GM23248 (cell line): ENCODE data around the gene SPEM1. TPM values are rescaled to one million over a fixed set of nuclear protein-coding genes. Genes with fewer than 3 reads are reported as not detected.

Experiments
- DNase-seq: peaks from one replicate; pipeline ENCODE4 v3.0.0-alpha.2; 2015
- H2AFZ ChIP-seq: fragments of 200-600 bp; sonication (generic); 2 replicates; pipeline ENCODE4 v1.6.1; 2016; ENCODE audit warnings: antibody characterized with exemption
- H3F3A ChIP-seq: fragments of 200-600 bp; sonication (generic); 2 replicates; pipeline ENCODE4 v1.6.1; 2016; ENCODE audit warnings: mild to moderate bottlenecking, antibody characterized with exemption, mixed run types; ENCODE audit not compliant: insufficient read depth
- H3K27ac ChIP-seq: fragments of 200-600 bp; sonication (generic); 2 replicates; pipeline ENCODE4 v1.5.1; 2016; ENCODE audit warnings: mild to moderate bottlenecking
- H3K27me3 ChIP-seq: fragments of 200-600 bp; sonication (generic); replicated peaks from 2 replicates; pipeline ENCODE4 v1.6.1; 2016; ENCODE audit warnings: mild to moderate bottlenecking; ENCODE audit not compliant: insufficient read depth
- H3K36me3 ChIP-seq: fragments of 200-600 bp; sonication (generic); 2 replicates; pipeline ENCODE4 v1.6.1; 2016; ENCODE audit warnings: low read depth, mild to moderate bottlenecking
- H3K4me1 ChIP-seq: fragments of 200-600 bp; sonication (generic); 2 replicates; pipeline ENCODE4 v1.6.1; 2016; ENCODE audit warnings: mild to moderate bottlenecking; ENCODE audit not compliant: insufficient read depth
- H3K4me2 ChIP-seq: fragments of 200-600 bp; sonication (generic); one replicate; pipeline ENCODE4 v1.6.1; 2016; ENCODE audit warnings: mild to moderate bottlenecking; ENCODE audit not compliant: unreplicated experiment
- H3K4me3 ChIP-seq: fragments of 200-600 bp; sonication (generic); 2 replicates; pipeline ENCODE4 v1.5.1; 2016; ENCODE audit warnings: mild to moderate bottlenecking
- H3K79me2 ChIP-seq: fragments of 200-600 bp; sonication (generic); 2 replicates; pipeline ENCODE4 v1.6.1; 2016; ENCODE audit warnings: mild to moderate bottlenecking; ENCODE audit not compliant: insufficient read depth
- H3K9ac ChIP-seq: fragments of 200-600 bp; sonication (generic); 2 replicates; pipeline ENCODE4 v1.6.1; 2016; ENCODE audit warnings: mild to moderate bottlenecking
- H3K9me2 ChIP-seq: fragments of 200-600 bp; sonication (generic); 2 replicates; pipeline ENCODE4 v1.6.1; 2016; ENCODE audit warnings: mixed run types, mild to moderate bottlenecking, moderate library complexity; ENCODE audit not compliant: insufficient read depth
- H3K9me3 ChIP-seq: fragments of 200-600 bp; sonication (generic); one replicate; pipeline ENCODE4 v1.6.1; 2017; ENCODE audit warnings: low read depth
- H4K20me1 ChIP-seq: fragments of 200-600 bp; sonication (generic); 2 replicates; pipeline ENCODE4 v1.6.0; 2016; ENCODE audit not compliant: insufficient read depth
- EZH2 ChIP-seq: fragments of 200-600 bp; sonication (generic); IDR thresholded peaks from 2 replicates; pipeline ENCODE4 v1.6.1; 2018; ENCODE audit warnings: antibody characterized with exemption, mild to moderate bottlenecking; ENCODE audit not compliant: insufficient read depth, poor library complexity, severe bottlenecking
- EZH2phosphoT487 ChIP-seq: fragments of 200-600 bp; sonication (generic); IDR thresholded peaks from 2 replicates; pipeline ENCODE4 v1.6.1; 2018; ENCODE audit warnings: antibody characterized with exemption, moderate library complexity, mild to moderate bottlenecking, low read depth; ENCODE audit not compliant: insufficient read depth
- WGBS, 2 experiments: methylation state at CpG; one replicate each; pipeline ENCODE4 v1.1.6; 2015 to 2017; ENCODE audit warnings: low lambda C conversion rate in 2 of 2, low coverage in 1 of 2; ENCODE audit errors: missing lambda C conversion rate in 2 of 2; 5-methylcytosine and 5-hydroxymethylcytosine counted together
- in situ Hi-C: fragments of 300-500 bp; cut with MboI; formaldehyde crosslinking; loops from 2 replicates; pipeline ENCODE4 v1.15.0; 2020
- polyA plus RNA-seq: library from polyadenylated mRNA; unstranded; fragments of >200 nt; fragmentation: Nextera tagmentation; extraction: Ambion mirVana; gene quantifications from 2 replicates; pipeline ENCODE4 v1.2.1, GENCODE V29; 2016
- total RNA-seq: library from RNA; depleted of rRNA; stranded (reverse); fragments of >200 nt; shearing (Covaris generic); gene quantifications from 2 replicates; pipeline ENCODE4 v1.2.3, GENCODE V29; 2014

The SPEM1 gene
- total and polyA plus RNA-seq, 2 experiments from 2014 or later, result not detected

- no peaks in the 10 kb centered on the region for H3K9me3 ChIP-seq
- peak; percentile 7 for DNase-seq
- H3K4me2 ChIP-seq, result peak overlapping the region; percentile 80
- no peaks in the 10 kb centered on the region for H3K9me2 ChIP-seq
- WGBS, 2 experiments, result 72 to 80% methylated on average over 8 to 12 of the region's 12 CpGs
- no peaks in the 10 kb centered on the region for H4K20me1 ChIP-seq
- no peaks in the 10 kb centered on the region for H3F3A ChIP-seq
- H3K27ac ChIP-seq, result no peak overlapping the region
- H3K79me2 ChIP-seq, result peaks cover 14% of the 10 kb centered on the region
- TF ChIP-seq EZH2phosphoT487 (no peak), EZH2 (no peak)
- H3K36me3 ChIP-seq, result no peaks in the 10 kb centered on the region
- H3K27me3 ChIP-seq, result no peaks in the 10 kb centered on the region
- in situ Hi-C loops, result no loop called here
- H3K4me3 ChIP-seq, result peak overlapping the region; percentile 79
- no peak overlapping the region for H2AFZ ChIP-seq
- H3K4me1 ChIP-seq, result peaks cover 6% of the 10 kb centered on the region
- peak overlapping the region; percentile 84 for H3K9ac ChIP-seq
Measured at GRCh38 chr17:7406235-7406825, 13.8 kb upstream of the SPEM1 start.

GRCh38 chr17:7407082-7407481, 13.0 kb upstream of the SPEM1 start:
- Histone ChIP-seq H2AFZ (no peak overlapping the region), H3K27me3 (no peaks in the 10 kb centered on the region), H3K27ac (no peak overlapping the region), H3K9me2 (no peaks in the 10 kb centered on the region), H3K36me3 (no peaks in the 10 kb centered on the region), H3F3A (0 out of 2 replicates have a peak, but pooled peaks cover 1% of the 10 kb centered on the region), H3K4me2 (no peak overlapping the region), H3K4me1 (peaks cover 6% of the 10 kb centered on the region), H3K4me3 (no peak overlapping the region), H4K20me1 (no peaks in the 10 kb centered on the region), H3K79me2 (peaks cover 9% of the 10 kb centered on the region), H3K9me3 (no peaks in the 10 kb centered on the region), H3K9ac (no peak overlapping the region)
- no peak for DNase-seq
- no peak for TF ChIP-seq EZH2phosphoT487
- no peak for TF ChIP-seq EZH2
- in situ Hi-C loops, result no loop called here
- WGBS, 2 experiments, result 83 to 84% methylated on average over 13 of the region's 13 CpGs

- no peak for TF ChIP-seq EZH2
- TF ChIP-seq EZH2phosphoT487, result no peak
- Histone ChIP-seq H3K36me3 (no peaks in the 10 kb centered on the region), H3K9ac (no peak within 1 kb of the TSS), H3K9me3 (no peaks in the 10 kb centered on the region), H3K9me2 (no peaks in the 10 kb centered on the region), H3F3A (peaks cover 7% of the 10 kb centered on the region), H3K27ac (no peak within 1 kb of the TSS), H3K4me1 (peaks cover 10% of the 10 kb centered on the region), H3K27me3 (no peaks in the 10 kb centered on the region), H4K20me1 (no peaks in the 10 kb centered on the region), H3K79me2 (peaks cover 5% of the 10 kb centered on the region; the same call in 1 of the 2 replicates), H2AFZ (no peak within 1 kb of the TSS), H3K4me3 (no peak within 1 kb of the TSS), H3K4me2 (no peak within 1 kb of the TSS)
- in situ Hi-C loops, result no loop called here
- WGBS, 2 experiments, result 71 to 85% methylated on average over 3 to 12 of the region's 12 CpGs
- DNase-seq, result no peak
Measured at GRCh38 chr17:7407485-7408251, 12.5 kb upstream of the SPEM1 start, which contains the start of gene NLGN2. NLGN2 (plus strand) TSS chr17:7407845; CDS start chr17:7408256, 411 bp downstream.

- no peak for DNase-seq
- H3K9me2 ChIP-seq, result no peaks in the 10 kb centered on the region
- H3K36me3 ChIP-seq, result no peaks in the 10 kb centered on the region
- in situ Hi-C loops, result no loop called here
- peaks cover 12% of the 10 kb centered on the region for H3F3A ChIP-seq
- TF ChIP-seq EZH2, result no peak
- TF ChIP-seq EZH2phosphoT487, result no peak
- WGBS, 2 experiments, result 88 to 96% methylated on average over 15 to 46 of the region's 58 CpGs
- peaks cover 11% of the 10 kb centered on the region for H3K4me1 ChIP-seq
- no peak overlapping the region for H3K4me2 ChIP-seq
- no peaks in the 10 kb centered on the region for H3K9me3 ChIP-seq
- H3K4me3 ChIP-seq, result no peak overlapping the region
- no peaks in the 10 kb centered on the region for H4K20me1 ChIP-seq
- H3K27me3 ChIP-seq, result no peaks in the 10 kb centered on the region
- no peak overlapping the region for H3K9ac ChIP-seq
- H3K79me2 ChIP-seq, result no peaks in the 10 kb centered on the region; the same call in 1 of the 2 replicates
- H3K27ac ChIP-seq, result no peak overlapping the region
- H2AFZ ChIP-seq, result no peak overlapping the region
Measured at GRCh38 chr17:7408252-7408727, 11.8 kb upstream of the SPEM1 start.
